K562 (cell line): Measurements from ENCODE around the gene TP63.

Experiments used
- EGR1 ChIP-seq: fragments of 450-650 bp; conservative IDR thresholded peaks from 2 replicates; pipeline ENCODE4 v1.6.1; 2017; ENCODE audit warnings: mild to moderate bottlenecking
- FOXM1 ChIP-seq, 2 experiments: fragments of 450-650 bp in 1 of 2; sonication (generic) in 1 of 2; formaldehyde crosslinking in 1 of 2; IDR thresholded peaks; 2 replicates each; pipeline versions ENCODE4 v1.6.1 to v1.9.0; 2017 to 2022; ENCODE audit warnings: low read depth in 2 of 2, mild to moderate bottlenecking in 2 of 2, missing genetic modification reagents in 1 of 2, moderate library complexity in 1 of 2
- NR2F6 ChIP-seq: fragments of 450-650 bp; formaldehyde crosslinking; IDR thresholded peaks from 2 replicates; pipeline ENCODE4 v1.4.0; 2020; ENCODE audit warnings: mild to moderate bottlenecking
- SIX5 ChIP-seq, 2 experiments: IDR thresholded peaks; 2 replicates each; pipeline ENCODE4 v1.6.1; 2011; ENCODE audit warnings: low read length in 2 of 2, borderline replicate concordance in 1 of 2, low read depth in 1 of 2, mild to moderate bottlenecking in 1 of 2, moderate library complexity in 1 of 2; ENCODE audit not compliant: insufficient read depth in 1 of 2
- ZNF780A ChIP-seq: fragments of 250-450 bp; sonication (Bioruptor Pico); IDR thresholded peaks from 2 replicates; pipeline ENCODE4 v1.5.0; 2021; ENCODE audit warnings: mild to moderate bottlenecking
- TF ChIP-seq, protein P1 (sequence below), 3 experiments: IDR thresholded peaks in 2 of 3; conservative IDR thresholded peaks in 1 of 3; 2 replicates each; pipeline ENCODE4 v1.5.1; 2011 to 2012; ENCODE audit warnings: low read length in 3 of 3, mild to moderate bottlenecking in 3 of 3, control low read depth in 2 of 3, improper control_type of control experiment in 1 of 3, inconsistent platforms in 1 of 3, low read depth in 1 of 3, mixed read lengths in 1 of 3, moderate library complexity in 1 of 3; ENCODE audit not compliant: insufficient read depth in 2 of 3

DNA sequence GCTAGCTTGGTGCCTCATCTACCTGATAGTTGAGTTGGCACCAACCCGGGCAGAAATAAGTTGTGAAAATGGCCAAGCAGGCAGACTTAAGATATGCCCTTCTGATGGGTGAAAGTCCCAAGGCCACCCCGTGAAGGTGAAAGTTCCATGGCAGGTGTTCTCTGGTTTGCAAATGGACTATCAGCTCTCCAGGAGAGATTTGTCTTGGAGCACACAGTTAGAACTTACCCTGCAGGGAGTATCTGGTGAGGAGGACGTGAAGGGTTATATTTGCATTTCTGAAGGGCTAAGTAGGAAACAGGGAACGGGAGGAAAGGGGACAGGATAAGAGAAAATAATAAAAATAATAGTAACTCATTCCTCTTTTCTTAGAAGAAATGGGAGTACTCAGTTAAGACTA lies 220.5 kb downstream of the TP63 start:
- TF ChIP-seq, protein P1, sequence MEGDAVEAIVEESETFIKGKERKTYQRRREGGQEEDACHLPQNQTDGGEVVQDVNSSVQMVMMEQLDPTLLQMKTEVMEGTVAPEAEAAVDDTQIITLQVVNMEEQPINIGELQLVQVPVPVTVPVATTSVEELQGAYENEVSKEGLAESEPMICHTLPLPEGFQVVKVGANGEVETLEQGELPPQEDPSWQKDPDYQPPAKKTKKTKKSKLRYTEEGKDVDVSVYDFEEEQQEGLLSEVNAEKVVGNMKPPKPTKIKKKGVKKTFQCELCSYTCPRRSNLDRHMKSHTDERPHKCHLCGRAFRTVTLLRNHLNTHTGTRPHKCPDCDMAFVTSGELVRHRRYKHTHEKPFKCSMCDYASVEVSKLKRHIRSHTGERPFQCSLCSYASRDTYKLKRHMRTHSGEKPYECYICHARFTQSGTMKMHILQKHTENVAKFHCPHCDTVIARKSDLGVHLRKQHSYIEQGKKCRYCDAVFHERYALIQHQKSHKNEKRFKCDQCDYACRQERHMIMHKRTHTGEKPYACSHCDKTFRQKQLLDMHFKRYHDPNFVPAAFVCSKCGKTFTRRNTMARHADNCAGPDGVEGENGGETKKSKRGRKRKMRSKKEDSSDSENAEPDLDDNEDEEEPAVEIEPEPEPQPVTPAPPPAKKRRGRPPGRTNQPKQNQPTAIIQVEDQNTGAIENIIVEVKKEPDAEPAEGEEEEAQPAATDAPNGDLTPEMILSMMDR (IDR thresholded peaks at IDR 0.05 in 2 of 3, conservative IDR thresholded peaks at IDR 0.05 in 1 of 3; ENCODE audit: insufficient read depth in 2 of 3, low read depth in 1 of 3, low read length in 3 of 3): no peak
- TF ChIP-seq EGR1: no peak
- no peak for TF ChIP-seq ZNF780A (CRISPR knock-in tag)
- no peak for TF ChIP-seq NR2F6 (CRISPR knock-in tag)
- no peak for TF ChIP-seq SIX5 (IDR thresholded peaks at IDR 0.05; ENCODE audit: borderline replicate concordance in 1 of 2, insufficient read depth in 1 of 2, low read depth in 1 of 2, low read length in 2 of 2)
- TF ChIP-seq FOXM1 (IDR thresholded peaks at IDR 0.05; ENCODE audit: low read depth): no peak
- no peak for TF ChIP-seq FOXM1 (CRISPR knock-in tag; IDR thresholded peaks at IDR 0.05; ENCODE audit: low read depth)
